RWPE1 (cell line): ENCODE data around the gene TWIST2.

Source experiments
- CTCF ChIA-PET: fragments of 350-600 bp; sonication (Branson Sonifier 250); formaldehyde crosslinking; extraction: SDS; loops from one replicate; lab custom pipeline; 2021; lab: Yijun Ruan, JAX
- POLR2A ChIA-PET: fragments of 400-600 bp; formaldehyde crosslinking; extraction: SDS; loops from one replicate; lab custom pipeline; 2020; ENCODE audit warnings: antibody characterized with exemption; ENCODE audit not compliant: low non-redundant PET; lab: Yijun Ruan, JAX
- DNase-seq: peaks from one replicate; pipeline ENCODE4 v3.0.0; 2012; ENCODE audit warnings: low spot score
- H3K27ac ChIP-seq: fragments of 450-650 bp; 2 replicates; pipeline ENCODE4 v1.5.1; 2017
- TF ChIP-seq, protein P1 (sequence below): fragments of 450-650 bp; conservative IDR thresholded peaks from 2 replicates; pipeline ENCODE4 v1.5.1; 2017; ENCODE audit warnings: low read depth, mild to moderate bottlenecking

Gene TWIST2

GRCh38 chr2:238873381-238873801 is 25.5 kb downstream of the TWIST2 start:
- DNase-seq, result no peak
- CTCF ChIA-PET, result no interaction called here
- TF ChIP-seq, protein P1, sequence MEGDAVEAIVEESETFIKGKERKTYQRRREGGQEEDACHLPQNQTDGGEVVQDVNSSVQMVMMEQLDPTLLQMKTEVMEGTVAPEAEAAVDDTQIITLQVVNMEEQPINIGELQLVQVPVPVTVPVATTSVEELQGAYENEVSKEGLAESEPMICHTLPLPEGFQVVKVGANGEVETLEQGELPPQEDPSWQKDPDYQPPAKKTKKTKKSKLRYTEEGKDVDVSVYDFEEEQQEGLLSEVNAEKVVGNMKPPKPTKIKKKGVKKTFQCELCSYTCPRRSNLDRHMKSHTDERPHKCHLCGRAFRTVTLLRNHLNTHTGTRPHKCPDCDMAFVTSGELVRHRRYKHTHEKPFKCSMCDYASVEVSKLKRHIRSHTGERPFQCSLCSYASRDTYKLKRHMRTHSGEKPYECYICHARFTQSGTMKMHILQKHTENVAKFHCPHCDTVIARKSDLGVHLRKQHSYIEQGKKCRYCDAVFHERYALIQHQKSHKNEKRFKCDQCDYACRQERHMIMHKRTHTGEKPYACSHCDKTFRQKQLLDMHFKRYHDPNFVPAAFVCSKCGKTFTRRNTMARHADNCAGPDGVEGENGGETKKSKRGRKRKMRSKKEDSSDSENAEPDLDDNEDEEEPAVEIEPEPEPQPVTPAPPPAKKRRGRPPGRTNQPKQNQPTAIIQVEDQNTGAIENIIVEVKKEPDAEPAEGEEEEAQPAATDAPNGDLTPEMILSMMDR, result no peak
- no peak overlapping the region for H3K27ac ChIP-seq
- POLR2A ChIA-PET, result no interaction called here

- no peak overlapping the region for H3K27ac ChIP-seq
- DNase-seq, result no peak
- TF ChIP-seq, protein P1, result no peak
- CTCF ChIA-PET, result interaction anchor here (0.6 kb wide), 1 partner anchor 45 kb away, joined by 4 read pairs; no protein-coding TSS in a partner anchor
- POLR2A ChIA-PET, result no interaction called here
Observed at GRCh38 chr2:238873841-238874240, 26.0 kb downstream of the TWIST2 start.

- ChIA-PET CTCF (interaction anchor here (0.6 kb wide), 2 partner anchors 44 to 68 kb away, joined by 4 to 6 read pairs; no protein-coding TSS in a partner anchor), POLR2A (no interaction called here)
- DNase-seq, result no peak
- TF ChIP-seq, protein P1, result no peak
- H3K27ac ChIP-seq, result no peak overlapping the region
Observed at GRCh38 chr2:238874330-238875050, 26.6 kb downstream of the TWIST2 start.

DNA sequence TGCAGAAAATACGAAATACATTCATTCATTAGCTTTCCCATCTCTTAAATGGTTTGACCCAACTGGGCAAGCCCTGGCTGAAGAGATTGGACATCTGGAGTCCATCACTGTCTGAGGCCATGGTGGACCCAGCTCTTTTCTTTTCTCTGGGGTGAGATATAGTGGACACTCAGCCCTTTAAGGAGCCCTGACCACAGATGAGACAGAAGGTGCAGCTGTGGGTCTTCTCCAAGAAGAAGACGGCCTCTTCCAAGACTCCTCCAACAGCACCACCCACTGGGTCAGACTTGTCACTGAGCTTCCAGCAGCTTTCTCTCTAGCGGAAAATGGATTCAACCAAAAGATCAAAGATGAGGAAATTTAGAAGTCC is 27.2 kb downstream of the TWIST2 start:
- ChIA-PET CTCF (interaction anchor here (0.6 kb wide), 1 partner anchor 69 kb away, joined by 6 read pairs; no protein-coding TSS in a partner anchor), POLR2A (no interaction called here)
- TF ChIP-seq, protein P1, result no peak
- DNase-seq, result no peak
- no peak overlapping the region for H3K27ac ChIP-seq

DNA sequence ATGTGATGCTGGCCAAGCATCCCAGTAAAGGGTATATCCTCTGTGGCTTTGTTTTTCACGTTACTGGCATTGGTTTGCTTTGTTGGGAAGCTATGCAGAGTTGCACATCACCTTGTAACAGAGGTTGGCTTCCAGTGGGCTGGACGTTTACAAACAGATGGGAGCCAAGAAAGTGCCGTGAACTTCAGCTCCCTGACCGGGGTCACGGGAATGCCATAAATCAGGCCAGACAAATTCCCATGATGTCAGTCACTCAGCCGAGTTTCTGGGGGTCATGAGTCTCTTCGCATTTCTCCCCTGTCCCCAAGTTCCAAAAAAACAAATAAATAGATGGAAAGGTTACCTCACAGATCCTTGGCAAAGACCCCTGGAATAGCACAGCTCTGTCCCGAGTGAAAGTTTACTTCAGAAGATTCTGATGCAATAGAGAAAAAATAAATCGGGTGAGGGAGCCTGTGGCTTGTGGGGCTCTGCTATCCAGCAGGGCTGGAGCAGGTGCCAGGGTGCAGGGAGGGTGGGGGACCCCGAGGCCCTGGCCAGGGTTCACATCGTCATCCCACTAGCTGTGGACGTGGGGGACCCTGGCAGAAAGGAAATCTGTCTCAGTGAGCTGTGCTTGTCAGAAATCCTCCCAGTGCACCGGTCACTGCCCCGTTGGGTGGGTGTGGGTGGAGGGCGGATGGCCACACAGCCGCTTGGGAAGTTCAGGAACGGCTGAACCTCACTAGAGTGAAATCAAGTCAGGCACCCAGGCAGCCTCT is 27.8 kb downstream of the TWIST2 start:
- POLR2A ChIA-PET, result no interaction called here
- CTCF ChIA-PET, result interaction anchor here (0.6 kb wide), 2 partner anchors 69 to 780 kb away, joined by 3 to 6 read pairs; no protein-coding TSS in a partner anchor
- TF ChIP-seq, protein P1, result no peak
- DNase-seq, result no peak
- 0 out of 2 replicates have a peak overlapping the region, but pooled peaks have one; percentile 6 for H3K27ac ChIP-seq

GRCh38 chr2:238876232-238876630 is 28.3 kb downstream of the TWIST2 start:
- TF ChIP-seq, protein P1, result no peak
- H3K27ac ChIP-seq, result 0 out of 2 replicates have a peak overlapping the region, but pooled peaks have one; percentile 6
- DNase-seq, result no peak
- POLR2A ChIA-PET, result no interaction called here
- CTCF ChIA-PET, result no interaction called here
